SK-N-SH treated with all-trans-retinoic acid at 6 μM for 48 hours (cell line): Measurements from ENCODE around the gene ASPRV1.

Experiments used
- ATAC-seq: fragments of 200-7000 bp; cut with Tn5 transposase; 3 replicates; pipeline ENCODE4 v1.9.1; 2020; ENCODE audit warnings: mild to moderate bottlenecking, moderate library complexity
- ARNTL ChIP-seq: fragments of 450-650 bp; formaldehyde crosslinking; IDR thresholded peaks from 2 replicates; pipeline ENCODE4 v1.5.0; 2020; ENCODE audit warnings: low read depth, mild to moderate bottlenecking, moderate library complexity, borderline replicate concordance
- BACH2 ChIP-seq: fragments of 250-450 bp; sonication (Bioruptor Pico); IDR thresholded peaks from 2 replicates; pipeline ENCODE4 v1.9.0; 2021; ENCODE audit warnings: mild to moderate bottlenecking, borderline replicate concordance
- CREB5 ChIP-seq: fragments of 250-450 bp; sonication (Bioruptor Pico); IDR thresholded peaks from 2 replicates; pipeline ENCODE4 v1.5.1; 2020; ENCODE audit warnings: low read depth, mild to moderate bottlenecking, moderate library complexity
- CSDC2 ChIP-seq: fragments of 250-450 bp; sonication (Bioruptor Pico); IDR thresholded peaks from 2 replicates; pipeline ENCODE4 v1.5.0; 2020; ENCODE audit warnings: mild to moderate bottlenecking, moderate library complexity
- CSRNP3 ChIP-seq: fragments of 250-450 bp; sonication (Bioruptor Pico); IDR thresholded peaks from 2 replicates; pipeline ENCODE4 v1.5.1; 2021; ENCODE audit warnings: mild to moderate bottlenecking, moderate library complexity
- ESRRG ChIP-seq: fragments of 250-450 bp; sonication (Bioruptor Pico); IDR thresholded peaks from 2 replicates; pipeline ENCODE4 v1.6.1; 2021; ENCODE audit warnings: mild to moderate bottlenecking
- ISL1 ChIP-seq: fragments of 250-450 bp; sonication (Bioruptor Pico); IDR thresholded peaks from 2 replicates; pipeline ENCODE4 v2.1.2; 2022; ENCODE audit warnings: mild to moderate bottlenecking, moderate library complexity
- OSR1 ChIP-seq: fragments of 250-450 bp; sonication (Bioruptor Pico); IDR thresholded peaks from 2 replicates; pipeline ENCODE4 v1.8.0; 2022; ENCODE audit warnings: moderate library complexity, mild to moderate bottlenecking, inconsistent platforms
- POU6F1 ChIP-seq: fragments of 250-450 bp; sonication (Bioruptor Pico); IDR thresholded peaks from 2 replicates; pipeline ENCODE4 v1.8.0; 2021; ENCODE audit warnings: low read depth, mild to moderate bottlenecking, moderate library complexity, borderline replicate concordance
- PPARA ChIP-seq: fragments of 250-450 bp; sonication (Bioruptor Pico); IDR thresholded peaks from 2 replicates; pipeline ENCODE4 v1.5.0; 2020; ENCODE audit warnings: mild to moderate bottlenecking, borderline replicate concordance
- SNAI2 ChIP-seq: fragments of 250-450 bp; sonication (Bioruptor Pico); IDR thresholded peaks from 2 replicates; pipeline ENCODE4 v1.5.0; 2020; ENCODE audit warnings: mild to moderate bottlenecking, moderate library complexity
- TCF4 ChIP-seq: fragments of 250-450 bp; sonication (Bioruptor Pico); IDR thresholded peaks from 2 replicates; pipeline ENCODE4 v1.8.0; 2021; ENCODE audit warnings: mild to moderate bottlenecking, moderate library complexity, borderline replicate concordance
- TOX ChIP-seq: fragments of 250-450 bp; sonication (Bioruptor Pico); IDR thresholded peaks from 2 replicates; pipeline ENCODE4 v1.8.0; 2021; ENCODE audit warnings: mild to moderate bottlenecking, moderate library complexity, borderline replicate concordance
- ZC3H10 ChIP-seq: fragments of 250-450 bp; sonication (Bioruptor Pico); IDR thresholded peaks from 2 replicates; pipeline ENCODE4 v1.5.1; 2021; ENCODE audit warnings: mild to moderate bottlenecking, moderate library complexity
- ZFP3 ChIP-seq: fragments of 250-450 bp; sonication (Bioruptor Pico); IDR thresholded peaks from 2 replicates; pipeline ENCODE4 v1.5.0; 2020; ENCODE audit warnings: mild to moderate bottlenecking, moderate library complexity
- ZFP30 ChIP-seq: fragments of 450-650 bp; formaldehyde crosslinking; IDR thresholded peaks from 2 replicates; pipeline ENCODE4 v1.5.0; 2022; ENCODE audit warnings: mild to moderate bottlenecking, moderate library complexity
- ZNF565 ChIP-seq: fragments of 450-650 bp; formaldehyde crosslinking; conservative IDR thresholded peaks from 2 replicates; pipeline ENCODE4 v1.5.0; 2020; ENCODE audit warnings: low read depth, mild to moderate bottlenecking, moderate library complexity
- ZNF70 ChIP-seq: fragments of 450-650 bp; formaldehyde crosslinking; IDR thresholded peaks from 2 replicates; pipeline ENCODE4 v1.5.0; 2020; ENCODE audit warnings: mild to moderate bottlenecking, moderate library complexity
- TF ChIP-seq, protein P1 (sequence below): fragments of 250-450 bp; sonication (Bioruptor Pico); IDR thresholded peaks from 2 replicates; pipeline ENCODE4 v1.8.0; 2020; ENCODE audit warnings: mild to moderate bottlenecking, moderate library complexity, borderline replicate concordance
- TF ChIP-seq, protein P2 (sequence below): fragments of 250-450 bp; sonication (Bioruptor Pico); IDR thresholded peaks from 2 replicates; pipeline ENCODE4 v1.5.0; 2020; ENCODE audit warnings: mild to moderate bottlenecking, moderate library complexity

Gene ASPRV1

GRCh38 chr2:69961496-69961895 is at the start of gene ASPRV1:
TSS of gene ASPRV1 (minus strand) at chr2:69961631. CDS start at chr2:69961436, 195 bp downstream.
- no peak for ATAC-seq
- no peak for TF ChIP-seq TCF4 (CRISPR knock-in tag)
- TF ChIP-seq, protein P1, sequence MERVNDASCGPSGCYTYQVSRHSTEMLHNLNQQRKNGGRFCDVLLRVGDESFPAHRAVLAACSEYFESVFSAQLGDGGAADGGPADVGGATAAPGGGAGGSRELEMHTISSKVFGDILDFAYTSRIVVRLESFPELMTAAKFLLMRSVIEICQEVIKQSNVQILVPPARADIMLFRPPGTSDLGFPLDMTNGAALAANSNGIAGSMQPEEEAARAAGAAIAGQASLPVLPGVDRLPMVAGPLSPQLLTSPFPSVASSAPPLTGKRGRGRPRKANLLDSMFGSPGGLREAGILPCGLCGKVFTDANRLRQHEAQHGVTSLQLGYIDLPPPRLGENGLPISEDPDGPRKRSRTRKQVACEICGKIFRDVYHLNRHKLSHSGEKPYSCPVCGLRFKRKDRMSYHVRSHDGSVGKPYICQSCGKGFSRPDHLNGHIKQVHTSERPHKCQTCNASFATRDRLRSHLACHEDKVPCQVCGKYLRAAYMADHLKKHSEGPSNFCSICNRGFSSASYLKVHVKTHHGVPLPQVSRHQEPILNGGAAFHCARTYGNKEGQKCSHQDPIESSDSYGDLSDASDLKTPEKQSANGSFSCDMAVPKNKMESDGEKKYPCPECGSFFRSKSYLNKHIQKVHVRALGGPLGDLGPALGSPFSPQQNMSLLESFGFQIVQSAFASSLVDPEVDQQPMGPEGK: no peak
- no peak for TF ChIP-seq CREB5 (CRISPR knock-in tag)
- no peak for TF ChIP-seq TOX (CRISPR knock-in tag)
- no peak for TF ChIP-seq ZC3H10 (CRISPR knock-in tag)
- no peak for TF ChIP-seq ARNTL (CRISPR knock-in tag)
- TF ChIP-seq, protein P2, sequence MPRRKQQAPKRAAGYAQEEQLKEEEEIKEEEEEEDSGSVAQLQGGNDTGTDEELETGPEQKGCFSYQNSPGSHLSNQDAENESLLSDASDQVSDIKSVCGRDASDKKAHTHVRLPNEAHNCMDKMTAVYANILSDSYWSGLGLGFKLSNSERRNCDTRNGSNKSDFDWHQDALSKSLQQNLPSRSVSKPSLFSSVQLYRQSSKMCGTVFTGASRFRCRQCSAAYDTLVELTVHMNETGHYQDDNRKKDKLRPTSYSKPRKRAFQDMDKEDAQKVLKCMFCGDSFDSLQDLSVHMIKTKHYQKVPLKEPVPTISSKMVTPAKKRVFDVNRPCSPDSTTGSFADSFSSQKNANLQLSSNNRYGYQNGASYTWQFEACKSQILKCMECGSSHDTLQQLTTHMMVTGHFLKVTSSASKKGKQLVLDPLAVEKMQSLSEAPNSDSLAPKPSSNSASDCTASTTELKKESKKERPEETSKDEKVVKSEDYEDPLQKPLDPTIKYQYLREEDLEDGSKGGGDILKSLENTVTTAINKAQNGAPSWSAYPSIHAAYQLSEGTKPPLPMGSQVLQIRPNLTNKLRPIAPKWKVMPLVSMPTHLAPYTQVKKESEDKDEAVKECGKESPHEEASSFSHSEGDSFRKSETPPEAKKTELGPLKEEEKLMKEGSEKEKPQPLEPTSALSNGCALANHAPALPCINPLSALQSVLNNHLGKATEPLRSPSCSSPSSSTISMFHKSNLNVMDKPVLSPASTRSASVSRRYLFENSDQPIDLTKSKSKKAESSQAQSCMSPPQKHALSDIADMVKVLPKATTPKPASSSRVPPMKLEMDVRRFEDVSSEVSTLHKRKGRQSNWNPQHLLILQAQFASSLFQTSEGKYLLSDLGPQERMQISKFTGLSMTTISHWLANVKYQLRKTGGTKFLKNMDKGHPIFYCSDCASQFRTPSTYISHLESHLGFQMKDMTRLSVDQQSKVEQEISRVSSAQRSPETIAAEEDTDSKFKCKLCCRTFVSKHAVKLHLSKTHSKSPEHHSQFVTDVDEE (CRISPR knock-in tag): no peak
- TF ChIP-seq ISL1 (CRISPR knock-in tag): no peak
- TF ChIP-seq BACH2 (CRISPR knock-in tag): no peak
- no peak for TF ChIP-seq SNAI2 (CRISPR knock-in tag)
- no peak for TF ChIP-seq ESRRG (CRISPR knock-in tag)
- TF ChIP-seq ZFP30 (CRISPR knock-in tag): no peak
- TF ChIP-seq CSDC2 (CRISPR knock-in tag): no peak
- TF ChIP-seq PPARA: no peak
- no peak for TF ChIP-seq CSRNP3
- no peak for TF ChIP-seq OSR1 (CRISPR knock-in tag)
- TF ChIP-seq ZNF70 (CRISPR knock-in tag): no peak

DNA sequence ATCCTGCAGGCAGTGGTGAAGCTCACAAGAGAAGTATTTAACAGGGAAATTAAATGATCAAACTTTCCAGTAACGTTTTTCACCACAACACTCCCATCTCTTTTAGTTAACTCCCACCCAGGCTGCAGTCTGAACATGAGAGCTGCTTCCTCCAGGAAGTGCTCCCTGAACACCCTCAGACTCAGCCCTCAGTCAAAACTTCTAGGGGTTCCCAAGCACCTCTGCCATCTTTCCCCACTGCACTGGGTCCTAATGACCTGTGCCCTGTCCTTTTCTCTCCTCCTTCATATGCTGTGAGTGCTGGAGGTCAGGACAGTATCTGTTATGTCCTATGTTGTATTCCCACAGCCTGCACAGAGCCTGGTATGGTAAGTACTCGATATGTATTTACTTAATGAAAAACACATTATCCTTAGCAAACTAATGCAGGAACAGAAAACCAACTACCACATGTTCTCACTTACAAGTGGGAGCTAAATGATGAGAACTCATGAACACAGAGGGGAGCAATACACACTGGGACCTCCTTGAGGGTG is 49.2 kb upstream of the ASPRV1 start:
- TF ChIP-seq CSRNP3 (no peak), CSDC2 (CRISPR knock-in tag) (no peak), ZFP3 (no peak)
- ATAC-seq: peak; percentile 41; the same call in 1 of the 3 replicates

- ATAC-seq: no peak
- TF ChIP-seq ZFP3 (no peak), ZNF70 (CRISPR knock-in tag) (no peak), CSRNP3 (no peak), ZNF565 (CRISPR knock-in tag) (no peak), ARNTL (CRISPR knock-in tag) (no peak), ZC3H10 (CRISPR knock-in tag) (no peak), POU6F1 (CRISPR knock-in tag) (no peak), CSDC2 (CRISPR knock-in tag) (no peak), OSR1 (CRISPR knock-in tag) (no peak), TOX (CRISPR knock-in tag) (no peak), ISL1 (CRISPR knock-in tag) (no peak)
- TF ChIP-seq, protein P2 (CRISPR knock-in tag): no peak
Measured at GRCh38 chr2:70009762-70010575, 48.5 kb upstream of the ASPRV1 start.
